ENCODE results near the gene PLAAT2. TPM values are rescaled to one million over a fixed set of nuclear protein-coding genes. Genes with fewer than 3 reads are reported as not detected.
"Not testable (repeated sequence)": the region's sequence is repeated elsewhere in the genome, so short reads cannot be mapped to it uniquely, and the experiment has no call there.

PLAAT2 gene
- total and polyA plus RNA-seq, 2 experiments from 2014 or later: 0.77 to 1.9 TPM

GRCh38 chr11:63532799-63533475 is 30.2 kb downstream of the PLAAT2 start:
- Histone ChIP-seq H3K9me3 (ENCODE audit: low read depth) (no peaks in the 10 kb centered on the region), H3K79me2 (no peaks in the 10 kb centered on the region), H3K9me2 (replicated peaks; ENCODE audit: insufficient read depth) (no peaks in the 10 kb centered on the region), H3K4me2 (no peak overlapping the region), H3K27me3 (no peaks in the 10 kb centered on the region), H2AFZ (no peak overlapping the region), H3K36me3 (replicated peaks; ENCODE audit: insufficient read depth, low read depth) (no peaks in the 10 kb centered on the region), H3K27ac (peak overlapping the region; percentile 39), H3K4me3 (no peak overlapping the region), H3K4me1 (ENCODE audit: insufficient read depth) (peaks cover 35% of the 10 kb centered on the region), H4K20me1 (ENCODE audit: insufficient read depth, poor library complexity, severe bottlenecking) (no peaks in the 10 kb centered on the region)
- DNase-seq (ENCODE audit: low spot score): no peak
- no peak for TF ChIP-seq CTCF (IDR thresholded peaks at IDR 0.05; ENCODE audit: poor library complexity)
- no peak for TF ChIP-seq EZH2 (IDR thresholded peaks at IDR 0.05; ENCODE audit: borderline replicate concordance)
- TF ChIP-seq EZH2phosphoT487 (IDR thresholded peaks at IDR 0.05; ENCODE audit: low read depth, severe bottlenecking, unreplicated experiment): no peak
- WGBS (ENCODE audit: low lambda C conversion rate, missing lambda C conversion rate): 59% methylated on average over 4 of the region's 4 CpGs

- Histone ChIP-seq H3K9me2 (replicated peaks; ENCODE audit: insufficient read depth) (no peaks in the 10 kb centered on the region), H3K4me3 (no peak overlapping the region), H2AFZ (no peak overlapping the region), H3K27me3 (no peaks in the 10 kb centered on the region), H3K27ac (peak overlapping the region; percentile 92), H3K36me3 (replicated peaks; ENCODE audit: insufficient read depth, low read depth) (no peaks in the 10 kb centered on the region), H4K20me1 (ENCODE audit: insufficient read depth, poor library complexity, severe bottlenecking) (no peaks in the 10 kb centered on the region), H3K79me2 (no peaks in the 10 kb centered on the region), H3K4me2 (no peak overlapping the region), H3K4me1 (ENCODE audit: insufficient read depth) (peaks cover 36% of the 10 kb centered on the region), H3K9me3 (ENCODE audit: low read depth) (no peaks in the 10 kb centered on the region)
- TF ChIP-seq EZH2 (IDR thresholded peaks at IDR 0.05; ENCODE audit: borderline replicate concordance): no peak
- TF ChIP-seq EZH2phosphoT487 (IDR thresholded peaks at IDR 0.05; ENCODE audit: low read depth, severe bottlenecking, unreplicated experiment): no peak
- TF ChIP-seq CTCF (IDR thresholded peaks at IDR 0.05; ENCODE audit: poor library complexity): no peak
- DNase-seq (ENCODE audit: low spot score): no peak
- WGBS (ENCODE audit: low lambda C conversion rate, missing lambda C conversion rate): 81% methylated on average over 2 of the region's 2 CpGs
Measured at GRCh38 chr11:63532117-63532516, 31.1 kb downstream of the PLAAT2 start.

- H3K9me2 ChIP-seq (replicated peaks; ENCODE audit: insufficient read depth); H3K4me2 ChIP-seq; H3K36me3 ChIP-seq (replicated peaks; ENCODE audit: insufficient read depth, low read depth); H3K27me3 ChIP-seq; DNase-seq (ENCODE audit: low spot score); H4K20me1 ChIP-seq (ENCODE audit: insufficient read depth, poor library complexity, severe bottlenecking); H3K9me3 ChIP-seq (ENCODE audit: low read depth); H3K4me3 ChIP-seq; H3K79me2 ChIP-seq: not testable (repeated sequence)
- WGBS (ENCODE audit: low lambda C conversion rate, missing lambda C conversion rate): 83% methylated on average over 4 of the region's 6 CpGs
- Histone ChIP-seq H3K27ac (peak overlapping the region; percentile 92), H2AFZ (peak overlapping the region; percentile 46), H3K4me1 (ENCODE audit: insufficient read depth) (peaks cover 32% of the 10 kb centered on the region)
Measured at GRCh38 chr11:63531074-63531792, 31.9 kb downstream of the PLAAT2 start.

GRCh38 chr11:63530021-63530420 is 33.2 kb downstream of the PLAAT2 start:
- H3K4me1 ChIP-seq (ENCODE audit: insufficient read depth): peaks cover 32% of the 10 kb centered on the region
- no peaks in the 10 kb centered on the region for H3K36me3 ChIP-seq (replicated peaks; ENCODE audit: insufficient read depth, low read depth)
- H3K9me3 ChIP-seq (ENCODE audit: low read depth): no peaks in the 10 kb centered on the region
- WGBS (ENCODE audit: low lambda C conversion rate, missing lambda C conversion rate): 88% methylated on average over 2 of the region's 2 CpGs
- no peaks in the 10 kb centered on the region for H4K20me1 ChIP-seq (ENCODE audit: insufficient read depth, poor library complexity, severe bottlenecking)
- peak overlapping the region; percentile 98 for H3K27ac ChIP-seq
- no peak overlapping the region for H3K4me2 ChIP-seq
- H2AFZ ChIP-seq: peak overlapping the region; percentile 18
- TF ChIP-seq CTCF (IDR thresholded peaks at IDR 0.05; ENCODE audit: poor library complexity) (no peak), EZH2 (IDR thresholded peaks at IDR 0.05; ENCODE audit: borderline replicate concordance) (no peak), EZH2phosphoT487 (IDR thresholded peaks at IDR 0.05; ENCODE audit: low read depth, severe bottlenecking, unreplicated experiment) (no peak)
- no peak overlapping the region for H3K4me3 ChIP-seq
- no peak for DNase-seq (ENCODE audit: low spot score)
- no peaks in the 10 kb centered on the region for H3K9me2 ChIP-seq (replicated peaks; ENCODE audit: insufficient read depth)
- no peaks in the 10 kb centered on the region for H3K27me3 ChIP-seq
- no peaks in the 10 kb centered on the region for H3K79me2 ChIP-seq

GRCh38 chr11:63529373-63529772 is 33.8 kb downstream of the PLAAT2 start:
- not testable (repeated sequence) for H3K4me2 ChIP-seq; H3K9me2 ChIP-seq (replicated peaks; ENCODE audit: insufficient read depth); H3K27me3 ChIP-seq; H3K4me3 ChIP-seq; DNase-seq (ENCODE audit: low spot score); H3K79me2 ChIP-seq; H3K9me3 ChIP-seq (ENCODE audit: low read depth); H4K20me1 ChIP-seq (ENCODE audit: insufficient read depth, poor library complexity, severe bottlenecking); H3K36me3 ChIP-seq (replicated peaks; ENCODE audit: insufficient read depth, low read depth); H2AFZ ChIP-seq
- H3K4me1 ChIP-seq (ENCODE audit: insufficient read depth): peaks cover 32% of the 10 kb centered on the region
- 62% methylated on average over 6 of the region's 6 CpGs for WGBS (ENCODE audit: low lambda C conversion rate, missing lambda C conversion rate)
- peak overlapping the region; percentile 98 for H3K27ac ChIP-seq

All from hepatocyte (in vitro differentiated cells).